Thymus (tissue), 11 donors: ENCODE results near the gene KRTAP5-4. TPM values are rescaled to one million over a fixed set of nuclear protein-coding genes. Genes with fewer than 3 reads are reported as not detected.

Experiments
- DNase-seq, 9 donors: peaks; one replicate each; pipeline ENCODE4 v3.0.0-alpha.2; 2013; ENCODE audit warnings: low spot score in 9 of 9, low read depth in 6 of 9, missing footprints in 1 of 9
- H3K27ac ChIP-seq, 2 donors: one replicate each; pipeline ENCODE4 v1.5.1; 2013; ENCODE audit warnings: control low read depth in 1 of 2, low read depth in 1 of 2, low read length in 1 of 2, mild to moderate bottlenecking in 1 of 2, moderate library complexity in 1 of 2
- H3K27me3 ChIP-seq, 2 donors: one replicate each; pipeline ENCODE4 v1.5.1; 2013; ENCODE audit warnings: low read length in 1 of 2; ENCODE audit not compliant: control insufficient read depth in 2 of 2, insufficient read depth in 1 of 2
- H3K36me3 ChIP-seq, 2 donors: one replicate each; pipeline ENCODE4 v1.5.1; 2013; ENCODE audit warnings: low read length in 1 of 2, mild to moderate bottlenecking in 1 of 2, moderate library complexity in 1 of 2; ENCODE audit not compliant: control insufficient read depth in 2 of 2, insufficient read depth in 2 of 2
- H3K4me1 ChIP-seq, 2 donors: one replicate each; pipeline ENCODE4 v1.5.1; 2013; ENCODE audit warnings: low read length in 2 of 2; ENCODE audit not compliant: control insufficient read depth in 2 of 2, insufficient read depth in 2 of 2
- H3K4me3 ChIP-seq, 2 donors: one replicate each; pipeline ENCODE4 v1.5.1; 2013; ENCODE audit warnings: low read length in 2 of 2, control low read depth in 1 of 2, mild to moderate bottlenecking in 1 of 2
- H3K9me3 ChIP-seq, 2 donors: one replicate each; pipeline ENCODE4 v1.5.1; 2013; ENCODE audit warnings: low read length in 1 of 2, mild to moderate bottlenecking in 1 of 2; ENCODE audit not compliant: control insufficient read depth in 2 of 2, insufficient read depth in 1 of 2
- WGBS: extraction: QIAGEN DNeasy Blood & Tissue Kit; methylation state at CpG from one replicate; pipeline ENCODE4 v1.1.7; 2013; 5-methylcytosine and 5-hydroxymethylcytosine counted together
- polyA plus RNA-seq: library from polyadenylated mRNA; stranded (reverse); fragments of 200-250 nt; gene quantifications from one replicate; pipeline ENCODE4 v1.2.3, GENCODE V29; 2013
- total RNA-seq: library from RNA; stranded (reverse); fragments of 120-200 nt; gene quantifications from one replicate; pipeline ENCODE4 v1.2.4, GENCODE V29; 2013
- donor health status: healthy.

The KRTAP5-4 gene
- total and polyA plus RNA-seq, 2 donors, result not detected

DNA sequence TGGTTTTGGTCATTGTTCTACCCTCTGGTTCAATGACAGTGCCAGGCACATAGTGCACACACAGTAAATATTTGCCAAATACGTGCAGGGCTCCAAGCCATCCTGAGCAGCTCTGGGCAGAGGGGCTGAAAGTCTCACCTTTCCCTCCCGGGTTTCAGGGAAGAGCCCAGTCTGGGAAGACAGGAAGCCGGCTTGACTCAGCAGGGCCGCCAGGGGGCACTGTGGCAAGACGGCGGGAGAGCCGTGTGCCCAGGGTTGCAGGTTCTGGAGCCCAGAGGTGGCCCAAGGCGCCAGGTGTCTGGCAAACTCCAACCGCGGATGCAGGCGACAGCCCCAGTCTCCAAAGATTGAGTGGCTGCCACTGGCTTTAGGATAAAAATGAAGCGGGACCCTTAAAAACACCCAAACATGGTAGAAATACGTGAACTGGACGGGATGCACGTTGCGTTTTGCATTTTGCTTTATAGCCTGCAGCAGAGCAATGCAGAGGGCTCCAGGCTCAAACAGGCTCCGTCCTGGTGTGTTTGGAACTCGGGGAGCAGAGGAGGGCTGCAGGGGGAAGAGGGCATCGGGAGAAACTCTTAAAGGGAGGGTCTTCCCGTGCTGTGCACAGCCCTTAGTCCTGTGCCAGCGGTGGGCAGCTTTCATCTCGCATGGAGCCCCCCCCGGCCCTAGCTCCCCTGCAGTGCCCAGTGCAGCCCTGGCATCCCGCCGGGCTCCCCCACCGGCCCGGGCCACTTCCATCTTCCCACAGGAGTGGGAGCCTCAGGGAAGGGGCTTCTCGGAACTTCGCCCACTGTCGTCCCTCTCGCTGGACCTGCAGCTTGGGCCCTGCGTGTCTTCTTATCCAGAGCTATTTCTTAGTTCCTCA lies 18.4 kb upstream of the KRTAP5-4 start:
- Histone ChIP-seq H3K27me3 (peaks cover 2 to 27% of the 10 kb centered on the region in 2 donors), H3K4me1 (no peaks in the 10 kb centered on the region), H3K36me3 (no peaks in the 10 kb centered on the region), H3K4me3 (no peak overlapping the region), H3K27ac (no peak overlapping the region), H3K9me3 (no peaks in the 10 kb centered on the region)
- peak in 1 of 9 donors; percentile 26 for DNase-seq
- WGBS, result 60% methylated on average over 32 of the region's 32 CpGs

DNA sequence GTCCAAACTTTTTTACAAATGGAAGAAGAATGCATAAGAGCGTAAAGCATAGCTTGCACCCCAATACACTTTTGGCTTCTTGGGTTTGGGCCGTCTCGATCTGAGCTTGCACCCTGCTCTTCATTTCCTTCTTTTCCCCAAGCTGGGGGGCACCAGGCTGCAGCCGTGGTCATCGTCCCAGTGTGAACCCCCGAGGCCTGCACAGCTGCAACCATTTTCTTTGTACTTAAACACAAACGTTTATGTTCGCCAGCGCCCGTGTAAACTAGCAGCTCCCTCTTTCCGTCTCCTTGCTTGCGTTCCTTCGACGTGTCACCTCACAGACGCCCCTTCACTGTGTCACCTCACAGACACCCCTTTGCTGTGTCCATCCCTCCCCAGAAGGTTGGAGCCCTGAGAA lies 17.7 kb upstream of the KRTAP5-4 start:
- Histone ChIP-seq H3K27me3 (peaks cover 2 to 22% of the 10 kb centered on the region in 2 donors), H3K4me3 (no peak overlapping the region), H3K4me1 (no peaks in the 10 kb centered on the region), H3K27ac (no peak overlapping the region), H3K9me3 (no peaks in the 10 kb centered on the region), H3K36me3 (no peaks in the 10 kb centered on the region)
- no peak for DNase-seq
- whole genome bisulfite sequencing, result 77% methylated on average over 15 of the region's 15 CpGs

DNA sequence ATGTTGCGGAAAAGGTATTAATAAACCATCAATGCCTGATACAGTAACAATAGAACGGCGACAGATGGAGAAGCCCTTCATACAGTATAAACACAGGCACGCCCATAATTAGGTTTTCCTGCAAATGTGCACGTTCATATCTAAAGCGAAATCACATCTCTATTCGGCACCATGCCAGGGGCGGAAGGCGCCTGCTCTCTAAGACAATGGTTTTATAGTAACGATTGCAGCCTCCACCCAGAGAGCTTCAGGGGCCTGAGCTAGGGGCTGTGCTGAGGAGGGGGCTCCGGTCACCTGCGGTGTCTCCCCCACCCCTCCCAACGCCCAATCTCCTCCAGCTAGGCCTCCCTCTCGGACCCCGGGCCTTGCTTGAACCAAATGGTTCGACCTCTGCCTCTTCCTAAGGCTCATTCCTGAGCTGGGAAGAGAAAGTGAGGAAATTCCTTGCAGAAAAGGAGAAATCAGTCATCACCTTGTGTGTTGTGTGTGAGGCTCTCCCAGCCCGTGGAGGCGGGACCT lies 17.2 kb upstream of the KRTAP5-4 start:
- 75% methylated on average over 18 of the region's 18 CpGs for WGBS
- no peaks in the 10 kb centered on the region for H3K9me3 ChIP-seq
- no peaks in the 10 kb centered on the region for H3K4me1 ChIP-seq
- peaks cover 2 to 22% of the 10 kb centered on the region in 2 donors for H3K27me3 ChIP-seq
- no peaks in the 10 kb centered on the region for H3K36me3 ChIP-seq
- no peak for DNase-seq
- no peak overlapping the region for H3K4me3 ChIP-seq
- no peak overlapping the region for H3K27ac ChIP-seq

DNA sequence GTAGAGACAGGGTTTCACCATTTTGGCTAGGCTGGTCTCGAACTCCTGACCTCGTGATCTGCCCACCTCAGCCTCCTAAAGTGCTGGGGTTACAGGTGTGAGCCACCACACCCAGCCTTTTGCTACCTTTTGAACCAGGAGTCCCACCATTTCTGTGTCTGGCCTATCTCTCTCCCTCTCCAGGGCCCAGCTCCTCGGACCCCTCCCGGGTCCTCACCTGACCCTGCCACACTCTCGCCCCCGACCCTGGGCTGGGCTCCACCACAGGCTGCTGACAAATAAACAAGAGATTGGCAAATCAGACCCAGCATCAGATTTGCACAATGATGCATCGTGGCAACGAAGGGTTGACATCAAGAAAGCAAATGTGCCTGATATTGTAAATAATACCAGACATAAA lies 16.4 kb upstream of the KRTAP5-4 start:
- no peak overlapping the region for H3K4me3 ChIP-seq
- peaks cover 2 to 26% of the 10 kb centered on the region in 2 donors for H3K27me3 ChIP-seq
- 93% methylated on average over 8 of the region's 8 CpGs for WGBS

DNA sequence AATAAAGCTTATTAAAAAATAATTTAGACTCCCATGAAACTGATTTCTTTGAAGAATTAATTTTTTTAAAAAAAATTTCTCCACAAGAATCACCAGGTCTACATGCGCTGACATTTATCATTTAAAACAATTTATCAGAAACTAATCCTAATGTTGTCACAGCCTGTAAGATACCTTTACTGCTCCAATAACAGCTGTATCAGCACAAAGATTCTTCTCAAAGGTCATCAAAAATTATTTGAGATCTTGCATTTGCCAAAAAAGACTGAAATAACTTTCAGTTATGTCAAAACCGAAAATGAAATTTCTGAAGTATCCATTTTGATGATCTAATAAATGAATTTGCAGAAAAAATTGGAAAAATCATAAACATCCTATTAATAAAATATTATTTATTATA lies 15.7 kb upstream of the KRTAP5-4 start:
- Histone ChIP-seq H3K4me1 (no peaks in the 10 kb centered on the region), H3K27ac (no peak overlapping the region), H3K27me3 (peaks cover 2 to 26% of the 10 kb centered on the region in 2 donors), H3K4me3 (no peak overlapping the region), H3K9me3 (no peaks in the 10 kb centered on the region), H3K36me3 (no peaks in the 10 kb centered on the region)
- DNase-seq, result no peak
- WGBS, result 94% methylated on average over 2 of the region's 2 CpGs

More for the DNA sequence above, 16.4 kb upstream of the KRTAP5-4 start:
- DNase-seq, result no peak
- no peaks in the 10 kb centered on the region for H3K9me3 ChIP-seq
- H3K27ac ChIP-seq, result no peak overlapping the region
- H3K36me3 ChIP-seq, result no peaks in the 10 kb centered on the region
- H3K4me1 ChIP-seq, result no peaks in the 10 kb centered on the region

DNA sequence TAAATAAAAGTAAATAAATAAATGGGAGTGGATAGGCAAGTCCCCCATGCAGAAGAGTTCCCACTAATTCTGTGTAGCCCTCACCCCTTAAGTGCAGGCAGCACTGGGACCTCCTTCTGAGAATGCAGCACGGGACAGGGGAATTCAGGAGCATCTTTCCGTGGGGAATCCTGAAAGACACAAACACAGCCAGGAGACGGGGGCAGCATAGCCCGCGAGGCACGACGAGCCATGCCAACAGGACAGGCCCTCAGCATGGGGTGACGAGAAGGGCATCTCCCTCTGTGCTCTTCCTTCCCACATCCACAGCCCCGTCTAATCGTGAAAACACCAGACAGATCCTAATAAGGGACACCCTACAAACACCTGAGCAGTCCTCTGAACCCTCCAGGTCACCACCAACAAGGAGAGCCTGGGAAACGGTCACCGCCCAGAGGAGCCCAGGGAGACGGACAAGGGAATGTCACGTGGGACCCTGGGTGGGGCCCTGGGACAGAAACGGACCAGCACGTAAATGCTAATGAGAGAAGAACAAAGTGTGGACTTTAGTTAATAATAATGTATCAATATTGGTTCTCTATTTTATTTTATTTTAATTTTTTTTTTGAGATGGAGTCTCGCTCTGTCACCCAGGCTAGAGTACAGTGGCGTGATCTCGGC lies 14.5 kb upstream of the KRTAP5-4 start:
- no peak overlapping the region for H3K27ac ChIP-seq
- no peak for DNase-seq
- H3K36me3 ChIP-seq, result no peaks in the 10 kb centered on the region
- peaks cover 2 to 32% of the 10 kb centered on the region in 2 donors for H3K27me3 ChIP-seq
- no peaks in the 10 kb centered on the region for H3K9me3 ChIP-seq
- H3K4me1 ChIP-seq, result no peaks in the 10 kb centered on the region
- no peak overlapping the region for H3K4me3 ChIP-seq
- 95% methylated on average over 19 of the region's 19 CpGs for WGBS

DNA sequence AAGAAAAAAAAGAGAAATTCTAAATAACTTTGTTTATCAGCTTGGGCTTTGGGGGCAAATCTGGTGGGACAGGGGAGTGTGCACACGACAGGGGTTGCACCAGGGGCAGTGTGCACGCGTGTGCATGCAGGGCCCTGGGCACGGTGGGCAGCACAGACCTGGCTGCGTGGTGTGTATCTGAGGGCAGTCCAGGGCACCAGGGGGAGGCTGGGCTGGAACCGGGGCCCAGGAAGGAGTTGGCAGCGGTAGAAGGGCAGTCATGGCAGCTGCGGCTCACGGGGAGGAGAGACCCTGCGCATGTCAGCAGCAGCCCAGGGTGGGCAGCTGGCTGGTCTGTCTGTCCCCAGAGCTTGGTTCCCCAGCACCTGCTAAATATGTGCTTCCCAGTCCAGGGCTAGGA lies 11.9 kb upstream of the KRTAP5-4 start:
- Histone ChIP-seq H3K4me1 (no peaks in the 10 kb centered on the region), H3K4me3 (no peak overlapping the region), H3K9me3 (no peaks in the 10 kb centered on the region), H3K36me3 (no peaks in the 10 kb centered on the region), H3K27ac (no peak overlapping the region), H3K27me3 (peaks cover 0 to 32% of the 10 kb centered on the region in 2 donors)
- 86% methylated on average over 10 of the region's 10 CpGs for WGBS
- DNase-seq, result no peak

DNA sequence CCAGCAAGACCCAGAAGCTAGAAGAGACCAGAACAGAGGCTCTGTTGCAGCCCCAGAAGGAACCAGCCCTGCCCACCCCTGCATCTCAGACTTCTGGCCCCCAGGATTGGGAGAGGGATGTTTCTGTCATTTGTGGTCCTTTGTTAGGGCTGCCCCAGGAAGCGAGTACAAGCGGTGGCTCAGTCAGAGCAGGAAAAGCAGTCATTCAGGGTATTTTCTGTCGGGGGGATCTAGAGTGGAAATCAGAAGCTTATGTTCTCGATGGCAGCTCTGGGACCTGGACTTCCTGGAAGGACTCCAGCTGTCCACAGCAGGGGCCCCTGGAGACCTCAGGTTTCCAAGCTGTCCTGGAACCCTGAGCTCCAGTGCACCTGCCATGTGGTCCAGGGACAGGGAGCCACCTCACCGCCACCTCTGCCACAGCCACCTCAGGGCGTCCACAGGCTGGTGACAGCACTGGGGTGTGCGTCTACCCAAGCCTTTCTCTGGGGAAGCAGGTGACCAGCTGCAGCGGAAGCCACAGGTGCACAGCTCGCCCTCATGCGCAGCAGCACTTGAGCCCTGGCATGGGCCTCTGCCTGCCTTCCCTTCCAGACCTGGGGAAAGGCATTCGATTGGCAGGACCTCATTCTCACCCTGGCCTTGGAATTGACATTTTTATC lies 10.2 kb upstream of the KRTAP5-4 start:
- peaks cover 0 to 40% of the 10 kb centered on the region in 2 donors for H3K27me3 ChIP-seq
- 59% methylated on average over 11 of the region's 11 CpGs for WGBS
- no peak for DNase-seq

More for the DNA sequence above, 10.2 kb upstream of the KRTAP5-4 start:
- Histone ChIP-seq H3K4me3 (no peak overlapping the region), H3K27ac (no peak overlapping the region), H3K36me3 (no peaks in the 10 kb centered on the region), H3K4me1 (no peaks in the 10 kb centered on the region), H3K9me3 (no peaks in the 10 kb centered on the region)
